ENCODE measurements around the gene CPN1. TPM values are rescaled to one million over a fixed set of nuclear protein-coding genes. Genes with fewer than 3 reads are reported as not detected.

The CPN1 gene
- total and polyA plus RNA-seq, 2 experiments from 2014 or later = 0.32 TPM; not detected in 1

DNA sequence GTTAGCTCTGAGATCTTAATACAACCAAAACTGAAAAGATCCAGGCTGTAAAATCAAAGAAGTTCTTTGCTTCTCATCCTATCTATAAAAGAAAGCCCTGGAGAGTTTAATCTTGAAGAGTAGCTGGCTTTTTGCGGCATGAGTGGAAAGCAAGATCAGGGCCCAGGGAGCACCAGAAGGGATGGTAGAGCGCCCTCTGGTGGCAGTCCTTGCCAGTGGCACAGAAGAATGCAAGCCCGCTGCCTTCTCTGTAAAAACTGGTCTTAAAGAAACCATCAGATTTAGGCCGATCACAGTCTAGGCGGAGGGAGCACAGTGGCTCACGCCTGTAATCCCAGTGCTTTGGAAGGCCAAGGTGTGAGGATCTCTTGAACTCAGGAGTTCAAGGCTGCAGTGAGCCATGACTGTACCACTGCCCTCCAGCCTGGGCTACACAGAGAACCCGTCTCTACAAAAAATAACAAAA lies 35.6 kb downstream of the CPN1 start:
- no peak overlapping the region for H3K4me2 ChIP-seq

More for the DNA sequence above, 35.6 kb downstream of the CPN1 start:
- Histone ChIP-seq H3K4me3 (no peak overlapping the region), H3K9me2 (ENCODE audit: insufficient read depth) (no peaks in the 10 kb centered on the region), H3F3A (replicated peaks; ENCODE audit: low read depth) (no peaks in the 10 kb centered on the region), H3K27me3 (ENCODE audit: insufficient read depth) (no peaks in the 10 kb centered on the region), H3K79me2 (replicated peaks; ENCODE audit: insufficient read depth) (no peaks in the 10 kb centered on the region), H3K36me3 (ENCODE audit: insufficient read depth) (no peaks in the 10 kb centered on the region), H4K20me1 (replicated peaks; ENCODE audit: insufficient read depth) (no peaks in the 10 kb centered on the region), H2AFZ (peak overlapping the region; percentile 86; the same call in 1 of the 2 replicates), H3K27ac (ENCODE audit: low read depth) (no peak overlapping the region), H3K4me1 (ENCODE audit: insufficient read depth) (peaks cover 12% of the 10 kb centered on the region; the same call in 1 of the 2 replicates)
- Mint-ChIP-seq H3K9me3 (no peaks in the 10 kb centered on the region), H3K36me3 (ENCODE audit: low read depth) (no peaks in the 10 kb centered on the region), H3K27ac (no peak overlapping the region), H3K4me3 (no peak overlapping the region), H3K4me1 (peaks cover 18% of the 10 kb centered on the region), H3K27me3 (ENCODE audit: insufficient read depth, low read depth, poor library complexity) (no peaks in the 10 kb centered on the region)
- TF ChIP-seq EZH2phosphoT487 (IDR thresholded peaks at IDR 0.05; ENCODE audit: unreplicated experiment) (no peak), ZNF331 (CRISPR knock-in tag; IDR thresholded peaks at IDR 0.05; ENCODE audit: low read depth) (no peak), STAT1 (IDR thresholded peaks at IDR 0.05; ENCODE audit: unreplicated experiment) (no peak), ZNF114 (CRISPR knock-in tag; IDR thresholded peaks at IDR 0.05) (no peak)
- TF ChIP-seq, protein P1, sequence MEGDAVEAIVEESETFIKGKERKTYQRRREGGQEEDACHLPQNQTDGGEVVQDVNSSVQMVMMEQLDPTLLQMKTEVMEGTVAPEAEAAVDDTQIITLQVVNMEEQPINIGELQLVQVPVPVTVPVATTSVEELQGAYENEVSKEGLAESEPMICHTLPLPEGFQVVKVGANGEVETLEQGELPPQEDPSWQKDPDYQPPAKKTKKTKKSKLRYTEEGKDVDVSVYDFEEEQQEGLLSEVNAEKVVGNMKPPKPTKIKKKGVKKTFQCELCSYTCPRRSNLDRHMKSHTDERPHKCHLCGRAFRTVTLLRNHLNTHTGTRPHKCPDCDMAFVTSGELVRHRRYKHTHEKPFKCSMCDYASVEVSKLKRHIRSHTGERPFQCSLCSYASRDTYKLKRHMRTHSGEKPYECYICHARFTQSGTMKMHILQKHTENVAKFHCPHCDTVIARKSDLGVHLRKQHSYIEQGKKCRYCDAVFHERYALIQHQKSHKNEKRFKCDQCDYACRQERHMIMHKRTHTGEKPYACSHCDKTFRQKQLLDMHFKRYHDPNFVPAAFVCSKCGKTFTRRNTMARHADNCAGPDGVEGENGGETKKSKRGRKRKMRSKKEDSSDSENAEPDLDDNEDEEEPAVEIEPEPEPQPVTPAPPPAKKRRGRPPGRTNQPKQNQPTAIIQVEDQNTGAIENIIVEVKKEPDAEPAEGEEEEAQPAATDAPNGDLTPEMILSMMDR (conservative IDR thresholded peaks at IDR 0.05; ENCODE audit: low read depth in 2 of 2) = peak; percentile 95 to 98
- TF ChIP-seq, protein P2, sequence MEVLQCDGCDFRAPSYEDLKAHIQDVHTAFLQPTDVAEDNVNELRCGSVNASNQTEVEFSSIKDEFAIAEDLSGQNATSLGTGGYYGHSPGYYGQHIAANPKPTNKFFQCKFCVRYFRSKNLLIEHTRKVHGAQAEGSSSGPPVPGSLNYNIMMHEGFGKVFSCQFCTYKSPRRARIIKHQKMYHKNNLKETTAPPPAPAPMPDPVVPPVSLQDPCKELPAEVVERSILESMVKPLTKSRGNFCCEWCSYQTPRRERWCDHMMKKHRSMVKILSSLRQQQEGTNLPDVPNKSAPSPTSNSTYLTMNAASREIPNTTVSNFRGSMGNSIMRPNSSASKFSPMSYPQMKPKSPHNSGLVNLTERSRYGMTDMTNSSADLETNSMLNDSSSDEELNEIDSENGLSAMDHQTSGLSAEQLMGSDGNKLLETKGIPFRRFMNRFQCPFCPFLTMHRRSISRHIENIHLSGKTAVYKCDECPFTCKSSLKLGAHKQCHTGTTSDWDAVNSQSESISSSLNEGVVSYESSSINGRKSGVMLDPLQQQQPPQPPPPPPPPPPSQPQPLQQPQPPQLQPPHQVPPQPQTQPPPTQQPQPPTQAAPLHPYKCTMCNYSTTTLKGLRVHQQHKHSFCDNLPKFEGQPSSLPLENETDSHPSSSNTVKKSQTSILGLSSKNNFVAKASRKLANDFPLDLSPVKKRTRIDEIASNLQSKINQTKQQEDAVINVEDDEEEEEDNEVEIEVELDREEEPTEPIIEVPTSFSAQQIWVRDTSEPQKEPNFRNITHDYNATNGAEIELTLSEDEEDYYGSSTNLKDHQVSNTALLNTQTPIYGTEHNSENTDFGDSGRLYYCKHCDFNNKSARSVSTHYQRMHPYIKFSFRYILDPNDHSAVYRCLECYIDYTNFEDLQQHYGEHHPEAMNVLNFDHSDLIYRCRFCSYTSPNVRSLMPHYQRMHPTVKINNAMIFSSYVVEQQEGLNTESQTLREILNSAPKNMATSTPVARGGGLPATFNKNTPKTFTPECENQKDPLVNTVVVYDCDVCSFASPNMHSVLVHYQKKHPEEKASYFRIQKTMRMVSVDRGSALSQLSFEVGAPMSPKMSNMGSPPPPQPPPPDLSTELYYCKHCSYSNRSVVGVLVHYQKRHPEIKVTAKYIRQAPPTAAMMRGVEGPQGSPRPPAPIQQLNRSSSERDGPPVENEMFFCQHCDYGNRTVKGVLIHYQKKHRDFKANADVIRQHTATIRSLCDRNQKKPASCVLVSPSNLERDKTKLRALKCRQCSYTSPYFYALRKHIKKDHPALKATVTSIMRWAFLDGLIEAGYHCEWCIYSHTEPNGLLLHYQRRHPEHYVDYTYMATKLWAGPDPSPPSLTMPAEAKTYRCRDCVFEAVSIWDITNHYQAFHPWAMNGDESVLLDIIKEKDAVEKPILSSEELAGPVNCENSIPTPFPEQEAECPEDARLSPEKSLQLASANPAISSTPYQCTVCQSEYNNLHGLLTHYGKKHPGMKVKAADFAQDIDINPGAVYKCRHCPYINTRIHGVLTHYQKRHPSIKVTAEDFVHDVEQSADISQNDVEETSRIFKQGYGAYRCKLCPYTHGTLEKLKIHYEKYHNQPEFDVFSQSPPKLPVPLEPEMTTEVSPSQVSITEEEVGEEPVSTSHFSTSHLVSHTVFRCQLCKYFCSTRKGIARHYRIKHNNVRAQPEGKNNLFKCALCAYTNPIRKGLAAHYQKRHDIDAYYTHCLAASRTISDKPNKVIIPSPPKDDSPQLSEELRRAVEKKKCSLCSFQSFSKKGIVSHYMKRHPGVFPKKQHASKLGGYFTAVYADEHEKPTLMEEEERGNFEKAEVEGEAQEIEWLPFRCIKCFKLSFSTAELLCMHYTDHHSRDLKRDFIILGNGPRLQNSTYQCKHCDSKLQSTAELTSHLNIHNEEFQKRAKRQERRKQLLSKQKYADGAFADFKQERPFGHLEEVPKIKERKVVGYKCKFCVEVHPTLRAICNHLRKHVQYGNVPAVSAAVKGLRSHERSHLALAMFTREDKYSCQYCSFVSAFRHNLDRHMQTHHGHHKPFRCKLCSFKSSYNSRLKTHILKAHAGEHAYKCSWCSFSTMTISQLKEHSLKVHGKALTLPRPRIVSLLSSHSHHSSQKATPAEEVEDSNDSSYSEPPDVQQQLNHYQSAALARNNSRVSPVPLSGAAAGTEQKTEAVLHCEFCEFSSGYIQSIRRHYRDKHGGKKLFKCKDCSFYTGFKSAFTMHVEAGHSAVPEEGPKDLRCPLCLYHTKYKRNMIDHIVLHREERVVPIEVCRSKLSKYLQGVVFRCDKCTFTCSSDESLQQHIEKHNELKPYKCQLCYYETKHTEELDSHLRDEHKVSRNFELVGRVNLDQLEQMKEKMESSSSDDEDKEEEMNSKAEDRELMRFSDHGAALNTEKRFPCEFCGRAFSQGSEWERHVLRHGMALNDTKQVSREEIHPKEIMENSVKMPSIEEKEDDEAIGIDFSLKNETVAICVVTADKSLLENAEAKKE (CRISPR knock-in tag; IDR thresholded peaks at IDR 0.05) = no peak
- TF ChIP-seq, protein P3, sequence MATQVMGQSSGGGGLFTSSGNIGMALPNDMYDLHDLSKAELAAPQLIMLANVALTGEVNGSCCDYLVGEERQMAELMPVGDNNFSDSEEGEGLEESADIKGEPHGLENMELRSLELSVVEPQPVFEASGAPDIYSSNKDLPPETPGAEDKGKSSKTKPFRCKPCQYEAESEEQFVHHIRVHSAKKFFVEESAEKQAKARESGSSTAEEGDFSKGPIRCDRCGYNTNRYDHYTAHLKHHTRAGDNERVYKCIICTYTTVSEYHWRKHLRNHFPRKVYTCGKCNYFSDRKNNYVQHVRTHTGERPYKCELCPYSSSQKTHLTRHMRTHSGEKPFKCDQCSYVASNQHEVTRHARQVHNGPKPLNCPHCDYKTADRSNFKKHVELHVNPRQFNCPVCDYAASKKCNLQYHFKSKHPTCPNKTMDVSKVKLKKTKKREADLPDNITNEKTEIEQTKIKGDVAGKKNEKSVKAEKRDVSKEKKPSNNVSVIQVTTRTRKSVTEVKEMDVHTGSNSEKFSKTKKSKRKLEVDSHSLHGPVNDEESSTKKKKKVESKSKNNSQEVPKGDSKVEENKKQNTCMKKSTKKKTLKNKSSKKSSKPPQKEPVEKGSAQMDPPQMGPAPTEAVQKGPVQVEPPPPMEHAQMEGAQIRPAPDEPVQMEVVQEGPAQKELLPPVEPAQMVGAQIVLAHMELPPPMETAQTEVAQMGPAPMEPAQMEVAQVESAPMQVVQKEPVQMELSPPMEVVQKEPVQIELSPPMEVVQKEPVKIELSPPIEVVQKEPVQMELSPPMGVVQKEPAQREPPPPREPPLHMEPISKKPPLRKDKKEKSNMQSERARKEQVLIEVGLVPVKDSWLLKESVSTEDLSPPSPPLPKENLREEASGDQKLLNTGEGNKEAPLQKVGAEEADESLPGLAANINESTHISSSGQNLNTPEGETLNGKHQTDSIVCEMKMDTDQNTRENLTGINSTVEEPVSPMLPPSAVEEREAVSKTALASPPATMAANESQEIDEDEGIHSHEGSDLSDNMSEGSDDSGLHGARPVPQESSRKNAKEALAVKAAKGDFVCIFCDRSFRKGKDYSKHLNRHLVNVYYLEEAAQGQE (IDR thresholded peaks at IDR 0.05; ENCODE audit: unreplicated experiment) = no peak
- peak; percentile 96 for ATAC-seq
- peak; percentile 96 for DNase-seq (ENCODE audit: low spot score)
